ENCODE results near the gene CENPP.

- TF ChIP-seq CTCF (IDR thresholded peaks at IDR 0.05) (no peak), EP300 (IDR thresholded peaks at IDR 0.05; ENCODE audit: low read depth) (no peak), POLR2A (IDR thresholded peaks at IDR 0.05) (no peak)
These were observed 177.4 kb downstream of the CENPP start for GRCh38 chr9:92503156-92503555.

Measured in transverse colon (tissue), 3 donors.